SKM-1 treated with dmso at 0.1 percent for 144 hours (cell line): ENCODE results near the gene GRIN1.

ENCODE experiments used
- DNase-seq: peaks from one replicate; lab custom pipeline; 2025; ENCODE audit not compliant: unreplicated experiment; lab: John Stamatoyannopoulos, UW

Gene GRIN1

GRCh38 chr9:137138722-137139467 is at the start of gene GRIN1:
Gene GRIN1 (plus strand): TSS chr9:137139154. CDS start chr9:137139487, 333 bp downstream.
- no peak for DNase-seq

GRCh38 chr9:137089232-137089947 is 49.6 kb upstream of the GRIN1 start:
- DNase-seq = no peak

- no peak for DNase-seq
Measured at GRCh38 chr9:137095664-137096517, 43.1 kb upstream of the GRIN1 start.

DNA sequence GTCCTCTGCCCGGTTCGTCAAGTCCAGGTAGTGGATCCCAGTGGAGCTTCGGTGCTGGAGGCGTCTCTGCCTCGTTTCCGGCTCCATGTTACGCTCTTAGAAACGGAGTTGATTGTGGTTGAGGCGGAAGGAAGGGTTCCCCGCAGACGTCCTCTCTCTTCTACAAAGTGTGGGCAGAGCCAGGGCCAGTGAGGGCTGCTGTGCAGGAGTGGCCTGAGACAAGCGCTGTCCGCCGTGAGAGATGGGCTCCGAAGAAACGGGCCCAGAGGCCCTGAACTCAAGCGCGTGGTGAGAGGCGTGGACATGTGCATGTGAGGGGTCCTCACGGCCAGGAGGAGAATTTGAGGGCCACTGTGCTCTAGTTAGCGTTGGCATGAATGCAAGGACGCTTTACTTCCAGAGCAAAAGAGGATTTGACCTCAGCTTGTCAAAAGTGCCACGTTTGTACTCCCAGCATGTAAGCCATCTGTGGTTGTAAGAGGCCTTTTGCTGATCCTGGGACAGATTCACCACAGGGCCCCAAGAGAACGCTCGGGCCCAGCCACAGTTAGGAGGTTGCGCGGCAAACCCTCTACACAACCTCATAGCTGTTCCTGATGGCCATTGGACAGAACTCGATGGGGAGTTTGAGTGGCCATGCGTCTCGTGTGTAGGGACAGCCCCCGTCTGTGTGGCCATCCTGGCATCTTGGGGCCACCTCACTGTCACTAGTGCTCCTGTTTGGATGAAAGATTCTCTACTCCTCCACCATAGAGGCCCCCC is 42.0 kb upstream of the GRIN1 start:
- no peak for DNase-seq

- no peak for DNase-seq
Measured at GRCh38 chr9:137097761-137098462, 41.0 kb upstream of the GRIN1 start.

DNA sequence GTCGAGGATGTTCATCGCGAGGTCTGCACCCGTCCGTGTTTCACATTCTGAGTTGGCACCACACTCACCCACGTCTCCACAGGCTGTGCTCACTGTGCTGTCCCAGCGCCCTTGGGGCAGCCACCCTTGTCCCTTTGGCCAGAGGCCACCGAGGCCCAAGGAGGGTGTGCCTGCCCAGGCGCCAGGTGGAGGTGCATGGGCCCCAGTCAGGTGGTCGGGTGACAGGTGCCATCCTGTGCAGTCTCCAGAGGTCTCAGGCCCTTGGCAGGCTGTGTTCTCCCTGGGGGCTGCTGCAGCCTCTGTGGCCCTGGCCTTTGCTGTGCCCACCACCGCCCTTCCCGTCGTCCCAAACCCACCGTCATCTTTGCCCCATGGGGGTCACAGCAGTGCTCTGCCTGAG is 39.7 kb upstream of the GRIN1 start:
- DNase-seq = no peak

DNA sequence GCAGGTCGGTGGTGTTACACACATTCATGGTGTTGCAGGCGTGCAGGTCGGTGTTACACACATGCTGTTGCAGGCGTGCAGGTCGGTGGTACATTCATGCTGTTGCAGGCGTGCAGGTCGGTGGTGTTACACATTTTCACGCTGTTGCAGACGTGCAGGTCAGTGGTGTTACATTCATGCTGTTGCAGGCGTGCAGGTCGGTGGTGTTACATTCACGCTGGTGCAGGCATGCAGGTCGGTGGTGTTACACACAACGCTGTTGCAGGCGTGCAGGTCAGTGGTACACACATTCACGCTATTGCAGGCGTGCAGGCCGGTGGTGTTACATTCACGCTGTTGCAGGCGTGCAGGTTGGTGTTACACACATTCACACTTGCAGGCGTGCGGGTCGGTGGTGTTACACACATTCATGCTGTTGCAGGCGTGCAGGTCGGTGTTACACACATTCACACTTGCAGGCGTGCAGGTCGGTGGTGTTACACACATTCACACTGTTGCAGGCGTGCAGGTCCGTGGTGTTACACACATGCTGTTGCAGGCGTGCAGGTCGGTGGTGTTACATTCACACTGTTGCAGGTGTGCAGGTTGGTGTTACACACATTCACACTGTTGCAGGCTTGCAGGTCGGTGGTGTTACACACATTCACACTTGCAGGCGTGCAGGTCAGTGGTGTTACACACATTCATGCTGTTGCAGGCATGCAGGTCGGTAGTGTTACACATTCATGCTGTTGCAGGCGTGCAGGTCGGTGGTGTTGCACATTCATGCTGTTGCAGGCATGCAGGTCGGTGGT is 35.6 kb upstream of the GRIN1 start:
- no peak for DNase-seq

GRCh38 chr9:137105814-137106661 is 32.9 kb upstream of the GRIN1 start:
- no peak for DNase-seq

DNA sequence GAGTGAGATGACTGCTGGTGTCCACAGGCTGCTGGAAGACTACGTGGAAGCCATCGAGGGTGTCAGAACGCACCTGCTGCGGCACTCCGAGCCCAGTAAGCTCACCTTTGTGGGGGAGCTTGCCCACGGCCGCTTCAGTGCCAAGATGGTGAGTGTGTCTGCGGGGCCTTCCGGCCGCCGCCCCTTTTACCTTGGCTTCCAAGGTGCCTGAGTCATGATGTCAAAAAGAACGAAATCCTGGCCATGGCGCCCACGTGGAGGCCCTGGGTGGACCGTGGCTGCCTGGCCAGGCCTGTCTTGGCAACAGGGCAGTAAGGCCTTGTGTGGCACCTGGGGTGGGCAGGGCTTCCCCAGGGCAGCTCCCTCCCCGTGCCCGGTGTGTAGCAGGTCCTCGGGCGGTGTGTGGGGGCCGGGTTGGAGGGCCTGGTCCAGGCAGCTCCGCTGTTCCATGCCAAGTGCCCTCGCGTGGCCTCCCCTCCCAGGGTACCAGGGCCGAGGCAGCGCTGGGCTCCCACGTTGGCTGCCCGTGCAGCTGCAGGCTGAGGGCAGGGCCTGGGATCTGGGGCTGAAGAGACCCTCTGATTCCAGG is 32.2 kb upstream of the GRIN1 start:
- no peak for DNase-seq

GRCh38 chr9:137107312-137107921 is 31.5 kb upstream of the GRIN1 start:
- DNase-seq = no peak

- no peak for DNase-seq
Measured at GRCh38 chr9:137107982-137108381, 31.0 kb upstream of the GRIN1 start.

GRCh38 chr9:137108608-137109249 is 30.2 kb upstream of the GRIN1 start:
- no peak for DNase-seq

DNA sequence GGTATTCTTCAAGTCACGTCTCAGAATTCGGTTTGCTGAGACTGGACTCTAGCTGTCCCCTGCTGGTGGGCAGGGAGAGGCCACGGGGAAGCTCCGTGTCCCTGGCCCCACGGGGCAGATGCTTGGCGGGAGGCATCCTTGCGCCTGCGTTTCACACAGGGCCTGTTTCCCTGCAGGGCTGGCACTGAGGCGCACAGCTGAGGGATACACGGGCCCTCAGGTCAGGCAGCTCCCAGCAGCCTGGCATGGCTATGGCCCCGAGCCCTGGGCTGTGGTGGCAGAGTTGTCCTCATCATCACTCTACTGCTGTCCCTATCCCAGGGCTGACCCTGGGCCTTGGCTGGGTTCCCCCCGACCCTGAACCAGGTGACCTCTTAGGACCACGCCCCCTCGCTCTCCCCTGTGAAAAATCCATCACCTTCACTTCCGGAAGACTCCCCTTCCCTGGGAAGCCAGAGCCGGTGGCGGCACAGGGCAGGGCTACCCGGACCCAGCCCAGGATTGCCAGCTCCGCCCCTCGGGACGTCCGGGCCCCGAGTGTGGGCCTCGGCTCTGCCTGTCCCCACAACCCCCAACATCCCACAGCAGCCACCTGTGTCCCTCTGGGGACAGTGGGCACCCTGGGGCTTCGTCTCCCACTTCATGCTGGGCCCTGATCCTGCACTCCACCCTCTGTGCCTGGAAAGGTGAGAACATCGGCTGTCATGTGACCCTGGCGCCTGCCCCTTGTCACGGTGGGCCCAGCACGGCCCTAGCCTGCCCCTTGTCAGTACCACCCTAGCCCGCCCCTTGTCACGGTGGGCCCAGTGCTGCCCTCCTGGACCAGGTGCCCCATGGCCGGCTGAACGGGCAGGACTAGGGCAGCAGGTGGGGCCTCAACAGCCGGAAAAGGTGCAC is 29.5 kb upstream of the GRIN1 start:
- DNase-seq = no peak

DNA sequence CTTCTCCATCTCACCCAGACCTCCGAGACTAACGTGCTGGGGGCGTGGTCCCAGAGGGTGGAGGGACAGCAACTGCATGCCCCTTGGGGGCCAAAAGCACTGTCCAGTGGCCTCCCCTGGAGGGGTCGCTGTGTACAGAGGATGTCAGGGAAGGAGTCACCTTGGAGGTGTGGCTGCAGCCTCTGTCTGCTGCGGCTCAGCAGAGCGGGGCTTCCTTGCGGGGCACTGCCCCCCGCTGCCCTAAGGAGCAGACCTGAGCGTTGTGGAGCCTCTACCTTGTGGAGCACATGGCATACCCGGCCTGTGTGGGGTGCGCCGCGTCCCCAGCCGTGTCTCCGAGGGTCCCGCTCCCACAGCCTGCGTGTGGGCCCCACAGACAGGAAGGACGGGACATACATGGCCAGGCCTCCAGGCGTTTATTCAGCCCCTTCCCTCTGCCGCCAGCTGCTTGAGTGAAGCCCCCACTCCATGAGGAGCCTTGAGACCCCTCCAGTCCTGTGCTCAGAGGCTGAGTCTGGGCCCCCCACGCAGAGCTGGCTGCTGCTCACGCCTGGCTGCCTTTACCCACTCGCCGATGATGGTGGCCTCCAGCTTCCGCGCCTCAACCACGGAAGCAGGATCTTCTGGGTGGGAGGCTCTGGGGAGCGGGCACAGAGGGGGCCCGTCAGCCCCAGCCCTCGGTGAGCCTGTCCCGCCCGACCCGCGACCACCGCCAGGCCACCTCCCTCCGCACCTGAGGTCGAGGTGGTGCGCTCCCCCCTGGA is 28.6 kb upstream of the GRIN1 start:
- no peak for DNase-seq

- no peak for DNase-seq
Measured at GRCh38 chr9:137110911-137111787, 27.8 kb upstream of the GRIN1 start.
